Thyroid gland (tissue), 4 donors: ENCODE results near the gene THRSP.

Source experiments
- POLR2A ChIP-seq, 2 donors: fragments of 450-650 bp; IDR thresholded peaks; one replicate each; pipeline ENCODE4 v1.6.1; 2017; ENCODE audit warnings: antibody characterized with exemption in 2 of 2, mild to moderate bottlenecking in 2 of 2, moderate library complexity in 1 of 2
- TF ChIP-seq, protein P1 (sequence below), 6 experiments: fragments of 200-600 bp in 3 of 6; fragments of 450-650 bp in 3 of 6; sonication (generic) in 3 of 6; IDR thresholded peaks; one replicate each; pipeline ENCODE4 v1.5.1; 2016 to 2019; ENCODE audit warnings: antibody characterized with exemption in 6 of 6, mild to moderate bottlenecking in 2 of 6, inconsistent platforms in 1 of 6, moderate library complexity in 1 of 6

GRCh38 chr11:78081583-78081982 lies 17.9 kb downstream of the THRSP start:
- TF ChIP-seq POLR2A (IDR thresholded peaks at IDR 0.05), result no peak
- TF ChIP-seq, protein P1, sequence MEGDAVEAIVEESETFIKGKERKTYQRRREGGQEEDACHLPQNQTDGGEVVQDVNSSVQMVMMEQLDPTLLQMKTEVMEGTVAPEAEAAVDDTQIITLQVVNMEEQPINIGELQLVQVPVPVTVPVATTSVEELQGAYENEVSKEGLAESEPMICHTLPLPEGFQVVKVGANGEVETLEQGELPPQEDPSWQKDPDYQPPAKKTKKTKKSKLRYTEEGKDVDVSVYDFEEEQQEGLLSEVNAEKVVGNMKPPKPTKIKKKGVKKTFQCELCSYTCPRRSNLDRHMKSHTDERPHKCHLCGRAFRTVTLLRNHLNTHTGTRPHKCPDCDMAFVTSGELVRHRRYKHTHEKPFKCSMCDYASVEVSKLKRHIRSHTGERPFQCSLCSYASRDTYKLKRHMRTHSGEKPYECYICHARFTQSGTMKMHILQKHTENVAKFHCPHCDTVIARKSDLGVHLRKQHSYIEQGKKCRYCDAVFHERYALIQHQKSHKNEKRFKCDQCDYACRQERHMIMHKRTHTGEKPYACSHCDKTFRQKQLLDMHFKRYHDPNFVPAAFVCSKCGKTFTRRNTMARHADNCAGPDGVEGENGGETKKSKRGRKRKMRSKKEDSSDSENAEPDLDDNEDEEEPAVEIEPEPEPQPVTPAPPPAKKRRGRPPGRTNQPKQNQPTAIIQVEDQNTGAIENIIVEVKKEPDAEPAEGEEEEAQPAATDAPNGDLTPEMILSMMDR (IDR thresholded peaks at IDR 0.05), result no peak
